OCI-LY7 (cell line): ENCODE results near the gene IFNK. TPM values are rescaled to one million over a fixed set of nuclear protein-coding genes. Genes with fewer than 3 reads are reported as not detected.

Experiments used
- BruUV-seq: library from RNA; stranded (reverse); fragments of 400-500 nt; replicated peaks from 2 replicates; lab custom pipeline; 2021; lab: Mats Ljungman, UMichigan
- CTCF ChIA-PET: fragments of 300-600 bp; sonication (Branson Sonifier 250); formaldehyde crosslinking; loops from one replicate; lab custom pipeline; 2022; ENCODE audit warnings: antibody characterized with exemption; ENCODE audit not compliant: unreplicated experiment; lab: Charles Lee
- POLR2A ChIA-PET: fragments of 300-600 bp; sonication (Branson Sonifier 250); formaldehyde crosslinking; loops from one replicate; lab custom pipeline; 2022; ENCODE audit warnings: antibody characterized with exemption; lab: Charles Lee
- DNase-seq: peaks from one replicate; pipeline ENCODE4 v3.0.0-alpha.2; 2015; ENCODE audit warnings: low spot score
- H2AFZ ChIP-seq: fragments of 200-600 bp; sonication (generic), shearing (Covaris generic); 2 replicates; pipeline ENCODE4 v1.6.1; 2014; ENCODE audit warnings: mild to moderate bottlenecking, antibody characterized with exemption, low read length, moderate library complexity
- H3K27ac ChIP-seq: fragments of 200-600 bp; sonication (generic); 2 replicates; pipeline ENCODE4 v1.5.1; 2014; ENCODE audit warnings: mixed run types, low read depth, mild to moderate bottlenecking, moderate library complexity, low read length, inconsistent platforms; ENCODE audit not compliant: poor library complexity, severe bottlenecking
- H3K36me3 ChIP-seq: fragments of 200-600 bp; sonication (generic); 2 replicates; pipeline ENCODE4 v1.6.1; 2014; ENCODE audit warnings: mild to moderate bottlenecking, antibody characterized with exemption, low read length, moderate library complexity, mixed read lengths; ENCODE audit not compliant: insufficient read depth
- H3K4me1 ChIP-seq: fragments of 200-600 bp; sonication (generic); 2 replicates; pipeline ENCODE4 v1.5.1; 2014; ENCODE audit warnings: mild to moderate bottlenecking, low read length; ENCODE audit not compliant: insufficient read depth, poor library complexity, severe bottlenecking
- H3K4me2 ChIP-seq: fragments of 200-600 bp; sonication (generic); 2 replicates; pipeline ENCODE4 v1.6.1; 2014; ENCODE audit warnings: mild to moderate bottlenecking, low read length
- H3K4me3 ChIP-seq: fragments of 200-600 bp; sonication (generic); 2 replicates; pipeline ENCODE4 v1.5.1; 2014; ENCODE audit warnings: mild to moderate bottlenecking, low read depth, low read length; ENCODE audit not compliant: poor library complexity, severe bottlenecking
- H3K79me2 ChIP-seq: fragments of 200-600 bp; sonication (generic); 2 replicates; pipeline ENCODE4 v1.6.1; 2016; ENCODE audit warnings: low read depth, mild to moderate bottlenecking, low read length, moderate library complexity, mixed read lengths; ENCODE audit not compliant: insufficient read depth
- H3K9me2 ChIP-seq: fragments of 200-600 bp; sonication (generic); 2 replicates; pipeline ENCODE4 v1.6.1; 2016; ENCODE audit warnings: mild to moderate bottlenecking, low read length, mixed read lengths; ENCODE audit not compliant: insufficient read depth
- H3K9me3 ChIP-seq: fragments of 200-600 bp; sonication (generic); 2 replicates; pipeline ENCODE4 v1.6.1; 2014; ENCODE audit warnings: mild to moderate bottlenecking, mixed run types, low read length, mixed read lengths
- H4K20me1 ChIP-seq: fragments of 200-600 bp; sonication (generic); 2 replicates; pipeline ENCODE4 v1.6.1; 2014; ENCODE audit warnings: mild to moderate bottlenecking, antibody characterized with exemption, low read length, moderate library complexity, mixed read lengths; ENCODE audit not compliant: insufficient read depth
- EZH2phosphoT487 ChIP-seq: fragments of 200-600 bp; sonication (generic); IDR thresholded peaks from 2 replicates; pipeline ENCODE4 v1.6.1; 2018; ENCODE audit warnings: low read depth, borderline replicate concordance, mild to moderate bottlenecking, mixed run types, antibody characterized with exemption, low read length, moderate library complexity, mixed read lengths
- intact Hi-C: fragments of 100-400 bp; cut with micrococcal nuclease; formaldehyde crosslinking; loops from one replicate; pipeline ENCODE4 v1.10.0; 2022; ENCODE audit not compliant: unreplicated experiment
- total RNA-seq, 2 experiments: library from RNA; depleted of rRNA in 1 of 2; stranded (reverse); fragments of >200 nt in 1 of 2; shearing (Covaris generic) in 1 of 2; gene quantifications; 2 replicates each; pipeline ENCODE4 v1.2.3, GENCODE V29; 2014 to 2022
- TF ChIP-seq, protein P1 (sequence below): fragments of 200-600 bp; sonication (generic); conservative IDR thresholded peaks from 2 replicates; pipeline ENCODE4 v1.5.1; 2014; ENCODE audit warnings: mild to moderate bottlenecking, antibody characterized with exemption, low read length, moderate library complexity, mixed read lengths

Gene IFNK
- total RNA-seq, 2 experiments from 2014 or later = not detected

DNA sequence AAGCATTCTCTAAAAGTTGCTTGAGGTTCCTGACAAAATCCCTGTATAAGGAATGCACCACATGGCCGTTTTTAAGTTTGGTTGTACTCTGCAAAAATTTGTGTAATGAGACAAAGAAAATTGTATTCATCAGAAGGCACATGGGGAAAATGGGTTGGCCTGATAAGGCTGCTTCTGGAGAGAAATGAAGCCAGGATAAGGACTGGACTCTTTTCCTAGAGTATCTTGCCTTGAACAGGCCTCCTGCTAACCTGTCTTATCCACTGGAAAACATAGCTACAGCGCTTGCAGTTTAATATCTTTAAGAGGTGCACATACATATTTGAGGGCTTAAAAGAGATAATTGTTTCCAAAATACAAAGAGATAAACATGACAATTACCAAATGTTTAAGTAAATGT is 41.4 kb upstream of the IFNK start:
- Histone ChIP-seq H2AFZ (no peak overlapping the region), H3K4me2 (no peak overlapping the region), H3K27ac (no peak overlapping the region), H3K4me1 (no peaks in the 10 kb centered on the region), H3K36me3 (no peaks in the 10 kb centered on the region), H3K79me2 (no peaks in the 10 kb centered on the region), H4K20me1 (no peaks in the 10 kb centered on the region), H3K9me2 (no peaks in the 10 kb centered on the region), H3K9me3 (no peaks in the 10 kb centered on the region), H3K4me3 (no peak overlapping the region)
- no TSS peak for BruUV-seq
- no peak for DNase-seq
- ChIA-PET CTCF (no interaction called here), POLR2A (no interaction called here)
- intact Hi-C loops = no loop called here
- no peak for TF ChIP-seq EZH2phosphoT487
- TF ChIP-seq, protein P1, sequence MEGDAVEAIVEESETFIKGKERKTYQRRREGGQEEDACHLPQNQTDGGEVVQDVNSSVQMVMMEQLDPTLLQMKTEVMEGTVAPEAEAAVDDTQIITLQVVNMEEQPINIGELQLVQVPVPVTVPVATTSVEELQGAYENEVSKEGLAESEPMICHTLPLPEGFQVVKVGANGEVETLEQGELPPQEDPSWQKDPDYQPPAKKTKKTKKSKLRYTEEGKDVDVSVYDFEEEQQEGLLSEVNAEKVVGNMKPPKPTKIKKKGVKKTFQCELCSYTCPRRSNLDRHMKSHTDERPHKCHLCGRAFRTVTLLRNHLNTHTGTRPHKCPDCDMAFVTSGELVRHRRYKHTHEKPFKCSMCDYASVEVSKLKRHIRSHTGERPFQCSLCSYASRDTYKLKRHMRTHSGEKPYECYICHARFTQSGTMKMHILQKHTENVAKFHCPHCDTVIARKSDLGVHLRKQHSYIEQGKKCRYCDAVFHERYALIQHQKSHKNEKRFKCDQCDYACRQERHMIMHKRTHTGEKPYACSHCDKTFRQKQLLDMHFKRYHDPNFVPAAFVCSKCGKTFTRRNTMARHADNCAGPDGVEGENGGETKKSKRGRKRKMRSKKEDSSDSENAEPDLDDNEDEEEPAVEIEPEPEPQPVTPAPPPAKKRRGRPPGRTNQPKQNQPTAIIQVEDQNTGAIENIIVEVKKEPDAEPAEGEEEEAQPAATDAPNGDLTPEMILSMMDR = no peak

DNA sequence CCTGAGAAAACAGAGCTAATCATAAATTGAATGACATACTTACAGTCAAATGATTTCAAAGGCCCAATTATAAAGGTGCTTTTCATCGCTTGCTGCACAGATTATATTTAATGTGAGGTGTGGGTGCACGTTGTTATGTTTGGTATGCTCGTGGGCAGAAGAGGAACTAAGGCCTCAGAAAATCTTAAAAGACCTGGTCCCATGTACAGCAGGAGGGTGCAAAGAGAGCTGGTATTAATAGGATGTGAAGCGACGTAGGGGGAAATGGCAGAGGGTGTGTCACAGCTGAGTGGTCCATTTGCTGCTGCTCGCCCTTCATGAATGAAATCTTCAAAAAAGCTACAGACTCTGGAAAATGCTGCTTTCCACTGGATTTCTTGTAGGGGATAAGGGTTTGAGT is 40.5 kb upstream of the IFNK start:
- TF ChIP-seq, protein P1 = no peak
- no peak for TF ChIP-seq EZH2phosphoT487
- intact Hi-C loops = no loop called here
- H3K79me2 ChIP-seq = no peaks in the 10 kb centered on the region
- H3K9me3 ChIP-seq = no peaks in the 10 kb centered on the region
- H3K4me3 ChIP-seq = no peak overlapping the region
- H2AFZ ChIP-seq = no peak overlapping the region
- H4K20me1 ChIP-seq = no peaks in the 10 kb centered on the region
- no peaks in the 10 kb centered on the region for H3K36me3 ChIP-seq
- CTCF ChIA-PET = no interaction called here
- H3K4me1 ChIP-seq = no peaks in the 10 kb centered on the region
- DNase-seq = no peak
- H3K27ac ChIP-seq = no peak overlapping the region
- BruUV-seq = no TSS peak
- no peak overlapping the region for H3K4me2 ChIP-seq
- no peaks in the 10 kb centered on the region for H3K9me2 ChIP-seq
- POLR2A ChIA-PET = no interaction called here

DNA sequence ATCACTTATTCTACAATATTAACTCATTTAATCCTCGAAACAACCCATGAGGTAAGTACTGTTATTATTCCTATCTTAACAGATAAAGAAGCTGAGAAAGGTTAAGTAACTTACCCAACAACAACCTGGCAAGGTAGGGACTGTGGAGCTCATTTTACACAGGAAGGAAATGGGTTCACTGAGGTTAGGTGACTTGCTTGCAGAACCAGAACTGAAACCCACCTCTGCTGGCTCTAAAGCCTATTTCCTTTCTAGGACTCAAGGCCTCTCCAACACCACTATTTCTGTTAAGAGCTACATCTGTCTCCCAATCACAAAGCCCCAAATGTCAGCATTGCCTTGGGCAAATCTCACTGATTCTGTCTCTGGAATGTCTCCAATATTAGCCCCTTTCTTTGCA is 38.9 kb upstream of the IFNK start:
- Histone ChIP-seq H3K9me3 (no peaks in the 10 kb centered on the region), H3K4me2 (no peak overlapping the region), H3K4me1 (no peaks in the 10 kb centered on the region), H3K79me2 (no peaks in the 10 kb centered on the region), H3K27ac (no peak overlapping the region), H3K4me3 (no peak overlapping the region), H4K20me1 (no peaks in the 10 kb centered on the region), H3K9me2 (no peaks in the 10 kb centered on the region), H3K36me3 (no peaks in the 10 kb centered on the region), H2AFZ (no peak overlapping the region)
- ChIA-PET CTCF (no interaction called here), POLR2A (interaction anchor here (1.2 to 1.5 kb wide), 2 partner anchors 22 to 74 kb away, joined by 3 read pairs; no protein-coding TSS in a partner anchor)
- peak; percentile 6 for DNase-seq
- TF ChIP-seq, protein P1 = no peak
- no peak for TF ChIP-seq EZH2phosphoT487
- BruUV-seq = no TSS peak
- intact Hi-C loops = no loop called here
